IMR-90 (cell line): Measurements from ENCODE around the gene ASF1B. TPM values are rescaled to one million over a fixed set of nuclear protein-coding genes. Genes with fewer than 3 reads are reported as not detected.

Experiments used
- ATAC-seq: fragments of 200-7000 bp; cut with Tn5 transposase; 2 replicates; pipeline ENCODE4 v1.9.1; 2020; ENCODE audit warnings: low read depth, mild to moderate bottlenecking, moderate library complexity
- BruUV-seq: library from RNA; stranded (reverse); fragments of 400-500 nt; replicated peaks from 2 replicates; lab custom pipeline; 2021; lab: Mats Ljungman, UMichigan
- CTCF ChIA-PET: fragments of 300-600 bp; formaldehyde crosslinking; extraction: SDS; loops from one replicate; lab custom pipeline; 2021; ENCODE audit warnings: antibody characterized with exemption; lab: Yijun Ruan, JAX
- POLR2A ChIA-PET: fragments of 300-600 bp; sonication (Branson Sonifier 250); formaldehyde crosslinking; loops from one replicate; lab custom pipeline; 2022; ENCODE audit warnings: antibody characterized with exemption; ENCODE audit not compliant: unreplicated experiment; lab: Charles Lee
- DNase-seq: peaks from one replicate; pipeline ENCODE4 v3.0.0; 2013
- H2AFZ ChIP-seq: replicated peaks from 2 replicates; pipeline ENCODE3; 2013; ENCODE audit warnings: low read length, mild to moderate bottlenecking; ENCODE audit not compliant: poor library complexity
- H2AK5ac ChIP-seq: 2 replicates; pipeline ENCODE4 v1.6.1; 2013; ENCODE audit warnings: low read depth, low read length, inconsistent platforms
- H2AK9ac ChIP-seq: replicated peaks from 2 replicates; pipeline ENCODE3; 2013; ENCODE audit warnings: mild to moderate bottlenecking, low read depth, low read length, moderate library complexity; ENCODE audit not compliant: poor library complexity
- H2BK120ac ChIP-seq: 2 replicates; pipeline ENCODE4 v1.6.1; 2013; ENCODE audit warnings: low read depth, low read length, inconsistent platforms
- H2BK15ac ChIP-seq: 3 replicates; pipeline ENCODE4 v1.6.1; 2013; ENCODE audit warnings: low read depth, low read length, inconsistent platforms
- H2BK20ac ChIP-seq: 2 replicates; pipeline ENCODE4 v1.6.1; 2013; ENCODE audit warnings: low read depth, mild to moderate bottlenecking, inconsistent platforms, low read length, moderate library complexity
- H2BK5ac ChIP-seq: 2 replicates; pipeline ENCODE4 v1.6.1; 2013; ENCODE audit warnings: mild to moderate bottlenecking, low read depth, low read length, inconsistent platforms; ENCODE audit not compliant: poor library complexity, severe bottlenecking
- H3K14ac ChIP-seq: replicated peaks from 2 replicates; pipeline ENCODE4 v1.6.1; 2013; ENCODE audit warnings: low read depth, low read length, inconsistent platforms
- H3K18ac ChIP-seq: 2 replicates; pipeline ENCODE4 v1.6.1; 2013; ENCODE audit warnings: low read depth, low read length, control low read depth
- H3K23ac ChIP-seq: 2 replicates; pipeline ENCODE4 v1.6.1; 2013; ENCODE audit warnings: low read depth, low read length, inconsistent platforms
- H3K27ac ChIP-seq: 2 replicates; pipeline ENCODE4 v1.5.1; 2013; ENCODE audit warnings: mild to moderate bottlenecking, control low read depth, low read length; ENCODE audit not compliant: insufficient read depth
- H3K27me3 ChIP-seq: 2 replicates; pipeline ENCODE4 v1.6.1; 2013; ENCODE audit warnings: low read length; ENCODE audit not compliant: control insufficient read depth, insufficient read depth
- H3K36me3 ChIP-seq: 2 replicates; pipeline ENCODE4 v1.6.1; 2013; ENCODE audit warnings: low read length, mixed read lengths; ENCODE audit not compliant: control insufficient read depth, insufficient read depth
- H3K4ac ChIP-seq: 2 replicates; pipeline ENCODE4 v1.6.1; 2013; ENCODE audit warnings: low read depth, low read length, inconsistent platforms
- H3K4me1 ChIP-seq: 2 replicates; pipeline ENCODE4 v1.6.1; 2013; ENCODE audit warnings: low read length, mixed read lengths; ENCODE audit not compliant: control insufficient read depth, insufficient read depth
- H3K4me2 ChIP-seq: 2 replicates; pipeline ENCODE4 v1.6.1; 2013; ENCODE audit warnings: low read depth, mild to moderate bottlenecking, control low read depth, low read length, moderate library complexity
- H3K4me3 ChIP-seq: 2 replicates; pipeline ENCODE4 v1.5.1; 2013; ENCODE audit warnings: low read depth, mild to moderate bottlenecking, control low read depth, low read length, moderate library complexity; ENCODE audit not compliant: insufficient read depth
- H3K56ac ChIP-seq: 2 replicates; pipeline ENCODE4 v1.6.1; 2013; ENCODE audit warnings: low read length, inconsistent platforms; ENCODE audit not compliant: insufficient read depth; ENCODE audit errors: extremely low read depth
- H3K79me1 ChIP-seq, 2 experiments: 2 replicates each; pipeline ENCODE4 v1.6.1; 2013; ENCODE audit warnings: low read length in 2 of 2, inconsistent platforms in 1 of 2, low read depth in 1 of 2
- H3K9ac ChIP-seq: 2 replicates; pipeline ENCODE4 v1.6.1; 2013; ENCODE audit warnings: low read depth, low read length, control low read depth
- H3K9me1 ChIP-seq: 2 replicates; pipeline ENCODE4 v1.6.1; 2013; ENCODE audit warnings: low read length, inconsistent platforms; ENCODE audit not compliant: insufficient read depth
- H3K9me3 ChIP-seq: 2 replicates; pipeline ENCODE4 v1.6.1; 2013; ENCODE audit warnings: low read length; ENCODE audit not compliant: control insufficient read depth, insufficient read depth
- H4K20me1 ChIP-seq: 2 replicates; pipeline ENCODE4 v1.6.1; 2013; ENCODE audit warnings: low read length, inconsistent platforms; ENCODE audit not compliant: insufficient read depth
- H4K5ac ChIP-seq: 2 replicates; pipeline ENCODE4 v1.6.1; 2013; ENCODE audit warnings: mild to moderate bottlenecking, low read depth, low read length, control low read depth
- H4K8ac ChIP-seq, 2 experiments: 2 replicates each; pipeline ENCODE4 v1.6.1; 2013; ENCODE audit warnings: low read depth in 2 of 2, low read length in 2 of 2, control low read depth in 1 of 2, inconsistent platforms in 1 of 2
- H4K91ac ChIP-seq: 2 replicates; pipeline ENCODE4 v1.6.1; 2013; ENCODE audit warnings: low read depth, low read length, inconsistent platforms; ENCODE audit not compliant: insufficient read depth
- BHLHE40 ChIP-seq: fragments of 150-350 bp; IDR thresholded peaks from 2 replicates; pipeline ENCODE4 v1.6.1; 2016; ENCODE audit warnings: mild to moderate bottlenecking, low read depth, low read length
- CEBPB ChIP-seq: IDR thresholded peaks from 2 replicates; pipeline ENCODE4 v1.6.1; 2012; ENCODE audit warnings: low read depth, low read length, improper control_type of control experiment
- FOS ChIP-seq: fragments of 150-350 bp; IDR thresholded peaks from 2 replicates; pipeline ENCODE4 v1.6.1; 2016; ENCODE audit warnings: low read depth, low read length
- MAZ ChIP-seq: IDR thresholded peaks from 2 replicates; pipeline ENCODE4 v1.6.1; 2012; ENCODE audit warnings: low read depth, mild to moderate bottlenecking, low read length, improper control_type of control experiment, moderate library complexity, borderline replicate concordance
- RCOR1 ChIP-seq: IDR thresholded peaks from 2 replicates; pipeline ENCODE4 v1.6.1; 2012; ENCODE audit warnings: mild to moderate bottlenecking, low read length, improper control_type of control experiment; ENCODE audit not compliant: insufficient replicate concordance
- RFX5 ChIP-seq: IDR thresholded peaks from 2 replicates; pipeline ENCODE4 v1.8.0; 2012; ENCODE audit warnings: low read depth, mild to moderate bottlenecking, low read length, moderate library complexity
- USF2 ChIP-seq: fragments of 150-350 bp; IDR thresholded peaks from 2 replicates; pipeline ENCODE4 v1.6.1; 2017; ENCODE audit warnings: mild to moderate bottlenecking, antibody characterized with exemption, low read length, low read depth
- WGBS, 2 experiments: methylation state at CpG; one replicate each; pipeline versions ENCODE4 v1.1.5 to v1.1.7; 2013; ENCODE audit warnings: missing lambda C conversion rate in 2 of 2; ENCODE audit not compliant: insufficient read length in 1 of 2; ENCODE audit errors: extremely low coverage in 2 of 2; 5-methylcytosine and 5-hydroxymethylcytosine counted together
- dilution Hi-C: fragments of 300-500 bp; cut with HindIII; formaldehyde crosslinking; loops from one replicate; pipeline ENCODE4 v1.14.3; 2018; ENCODE audit warnings: low sequenced_read_pairs; ENCODE audit not compliant: unreplicated experiment
- in situ Hi-C: fragments of 300-500 bp; cut with MboI; formaldehyde crosslinking; loops from 3 replicates; pipeline ENCODE4 v1.14.3; 2019; ENCODE audit warnings: low sequenced_read_pairs, inconsistent platforms, mixed read lengths
- intact Hi-C: fragments of 100-400 bp; cut with micrococcal nuclease; formaldehyde crosslinking; loops from 2 replicates; pipeline ENCODE4 v1.10.0; 2022
- polyA plus RNA-seq, 3 experiments: library from polyadenylated mRNA; depleted of rRNA; stranded (reverse); fragments of >200 nt; gene quantifications; 2 replicates each; pipeline ENCODE4 v1.2.3, GENCODE V29; 2012; ENCODE audit warnings: low replicate concordance in 1 of 3
- total RNA-seq: library from RNA; depleted of rRNA; stranded (reverse); fragments of >200 nt; gene quantifications from 2 replicates; pipeline ENCODE4 v1.2.3, GENCODE V29; 2012
- TF ChIP-seq, protein P1 (sequence below): conservative IDR thresholded peaks from 2 replicates; pipeline ENCODE4 v1.5.1; 2012; ENCODE audit warnings: mild to moderate bottlenecking, low read depth, low read length, improper control_type of control experiment

Gene ASF1B
- total and polyA plus RNA-seq, 2 of the 4 experiments (the other 2 are of a cell fraction): 10.4 to 12.1 TPM

DNA sequence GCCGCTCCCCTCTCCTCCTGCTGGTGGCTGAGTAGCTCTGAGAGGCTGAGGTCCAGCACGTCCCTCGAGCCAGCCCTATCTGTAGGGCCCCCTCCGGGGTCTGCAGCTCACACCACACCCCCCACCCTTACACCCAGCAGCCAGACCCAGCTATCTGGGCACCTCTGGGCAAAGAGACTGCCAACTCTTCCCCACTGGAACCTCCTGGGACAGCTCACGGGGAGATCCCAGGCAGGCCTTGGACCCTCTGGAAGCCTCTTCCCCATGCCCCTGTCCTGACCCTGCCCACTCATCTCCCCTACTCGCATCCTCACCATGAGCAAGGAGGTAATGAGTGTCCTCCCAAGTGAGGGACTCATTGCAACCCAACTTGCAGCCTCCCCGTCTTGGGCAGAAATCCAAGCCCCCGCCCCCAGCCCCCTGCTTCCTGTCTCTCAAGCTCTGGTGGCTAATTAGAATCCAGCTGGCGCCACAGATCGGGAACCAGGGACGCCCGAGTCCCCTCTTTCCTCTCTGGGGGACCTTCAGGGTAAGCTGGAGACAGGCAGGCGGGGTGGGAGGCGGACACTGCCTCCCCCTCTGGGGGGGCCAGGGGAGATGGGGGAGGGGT is 47.5 kb upstream of the ASF1B start:
- in situ Hi-C loops: no loop called here

More for the DNA sequence above, 47.5 kb upstream of the ASF1B start:
- Histone ChIP-seq H2BK5ac (no peak overlapping the region), H4K8ac (no peak overlapping the region), H3K4ac (no peak overlapping the region), H2BK20ac (no peak overlapping the region), H3K4me1 (no peaks in the 10 kb centered on the region), H4K5ac (no peak overlapping the region), H2AK9ac (no peak overlapping the region), H3K4me2 (no peak overlapping the region), H4K91ac (no peak overlapping the region), H3K9ac (no peak overlapping the region), H4K20me1 (no peaks in the 10 kb centered on the region), H2BK120ac (no peak overlapping the region), H3K36me3 (no peaks in the 10 kb centered on the region), H2AK5ac (no peak overlapping the region), H3K4me3 (no peak overlapping the region), H2AFZ (no peak overlapping the region), H3K23ac (no peak overlapping the region), H3K9me1 (no peaks in the 10 kb centered on the region), H2BK15ac (no peak overlapping the region), H3K27ac (no peak overlapping the region), H3K56ac (no peak overlapping the region), H3K18ac (no peak overlapping the region), H3K27me3 (no peaks in the 10 kb centered on the region), H3K9me3 (no peaks in the 10 kb centered on the region), H3K79me1 (no peaks in the 10 kb centered on the region), H3K14ac (no peak overlapping the region)
- ChIA-PET CTCF (interaction anchor here (1.0 kb wide), 1 partner anchor 47 kb away, joined by 3 read pairs; no protein-coding TSS in a partner anchor), POLR2A (no interaction called here)
- intact Hi-C loops: no loop called here
- dilution Hi-C loops: no loop called here
- BruUV-seq: no TSS peak
- TF ChIP-seq, protein P1, sequence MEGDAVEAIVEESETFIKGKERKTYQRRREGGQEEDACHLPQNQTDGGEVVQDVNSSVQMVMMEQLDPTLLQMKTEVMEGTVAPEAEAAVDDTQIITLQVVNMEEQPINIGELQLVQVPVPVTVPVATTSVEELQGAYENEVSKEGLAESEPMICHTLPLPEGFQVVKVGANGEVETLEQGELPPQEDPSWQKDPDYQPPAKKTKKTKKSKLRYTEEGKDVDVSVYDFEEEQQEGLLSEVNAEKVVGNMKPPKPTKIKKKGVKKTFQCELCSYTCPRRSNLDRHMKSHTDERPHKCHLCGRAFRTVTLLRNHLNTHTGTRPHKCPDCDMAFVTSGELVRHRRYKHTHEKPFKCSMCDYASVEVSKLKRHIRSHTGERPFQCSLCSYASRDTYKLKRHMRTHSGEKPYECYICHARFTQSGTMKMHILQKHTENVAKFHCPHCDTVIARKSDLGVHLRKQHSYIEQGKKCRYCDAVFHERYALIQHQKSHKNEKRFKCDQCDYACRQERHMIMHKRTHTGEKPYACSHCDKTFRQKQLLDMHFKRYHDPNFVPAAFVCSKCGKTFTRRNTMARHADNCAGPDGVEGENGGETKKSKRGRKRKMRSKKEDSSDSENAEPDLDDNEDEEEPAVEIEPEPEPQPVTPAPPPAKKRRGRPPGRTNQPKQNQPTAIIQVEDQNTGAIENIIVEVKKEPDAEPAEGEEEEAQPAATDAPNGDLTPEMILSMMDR: no peak
- no peak for TF ChIP-seq BHLHE40
- TF ChIP-seq RFX5: no peak
- no peak for TF ChIP-seq CEBPB
- TF ChIP-seq RCOR1: no peak
- no peak for TF ChIP-seq MAZ
- no peak for TF ChIP-seq USF2
- no peak for TF ChIP-seq FOS
- WGBS, 2 experiments: 38% methylated on average over 2 of the region's 14 CpGs; no CpG with 5 or more reads in 1 of the 2 experiments
- DNase-seq (no peak), ATAC-seq (no peak)
